ENCODE data around the gene OR4K5. TPM values are rescaled to one million over a fixed set of nuclear protein-coding genes. Genes with fewer than 3 reads are reported as not detected.
"Not testable (repeated sequence)": the region's sequence is repeated elsewhere in the genome, so short reads cannot be mapped to it uniquely, and the experiment has no call there.

OR4K5 gene
- total and polyA plus RNA-seq, 7 donors = not detected

DNA sequence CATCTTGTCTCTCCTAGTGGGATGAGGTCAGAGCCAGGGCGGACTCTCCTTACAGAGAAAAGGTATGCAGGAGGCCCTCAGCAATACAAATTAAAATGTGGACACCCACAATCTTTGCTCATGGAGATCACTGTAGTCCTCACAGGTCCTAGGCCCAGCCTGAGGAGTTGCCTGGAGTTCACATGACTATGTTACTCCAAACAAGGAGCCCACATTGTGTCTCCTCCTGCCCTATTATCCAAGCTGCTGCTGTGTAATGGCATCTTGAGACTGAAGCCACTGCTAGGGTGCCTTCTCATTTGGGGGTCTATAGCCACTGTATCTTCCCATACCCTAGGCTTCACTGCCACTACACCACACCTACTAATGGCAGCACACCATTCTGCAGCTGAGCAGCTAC, 21.3 kb downstream of the OR4K5 start:
- Histone ChIP-seq H3K9me3 (peaks cover 0 to 3% (median 0%) of the 10 kb centered on the region in 4 donors), H3K36me3 (no peaks in the 10 kb centered on the region), H3K4me3 (no peak overlapping the region), H3K4me1 (no peaks in the 10 kb centered on the region), H3K27me3 (no peaks in the 10 kb centered on the region), H3K27ac (no peak overlapping the region)
- TF ChIP-seq POLR2AphosphoS5 (IDR thresholded peaks at IDR 0.05) (no peak), POLR2A (IDR thresholded peaks at IDR 0.05) (no peak), EP300 (IDR thresholded peaks at IDR 0.05) (no peak)
- TF ChIP-seq, protein P1, sequence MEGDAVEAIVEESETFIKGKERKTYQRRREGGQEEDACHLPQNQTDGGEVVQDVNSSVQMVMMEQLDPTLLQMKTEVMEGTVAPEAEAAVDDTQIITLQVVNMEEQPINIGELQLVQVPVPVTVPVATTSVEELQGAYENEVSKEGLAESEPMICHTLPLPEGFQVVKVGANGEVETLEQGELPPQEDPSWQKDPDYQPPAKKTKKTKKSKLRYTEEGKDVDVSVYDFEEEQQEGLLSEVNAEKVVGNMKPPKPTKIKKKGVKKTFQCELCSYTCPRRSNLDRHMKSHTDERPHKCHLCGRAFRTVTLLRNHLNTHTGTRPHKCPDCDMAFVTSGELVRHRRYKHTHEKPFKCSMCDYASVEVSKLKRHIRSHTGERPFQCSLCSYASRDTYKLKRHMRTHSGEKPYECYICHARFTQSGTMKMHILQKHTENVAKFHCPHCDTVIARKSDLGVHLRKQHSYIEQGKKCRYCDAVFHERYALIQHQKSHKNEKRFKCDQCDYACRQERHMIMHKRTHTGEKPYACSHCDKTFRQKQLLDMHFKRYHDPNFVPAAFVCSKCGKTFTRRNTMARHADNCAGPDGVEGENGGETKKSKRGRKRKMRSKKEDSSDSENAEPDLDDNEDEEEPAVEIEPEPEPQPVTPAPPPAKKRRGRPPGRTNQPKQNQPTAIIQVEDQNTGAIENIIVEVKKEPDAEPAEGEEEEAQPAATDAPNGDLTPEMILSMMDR (IDR thresholded peaks at IDR 0.05) = no peak
- intact Hi-C loops (cut with DNase I) = no loop called here
- no peak for DNase-seq
- WGBS, 2 donors = 88 to 89% methylated on average over 1 of the region's 1 CpG

DNA sequence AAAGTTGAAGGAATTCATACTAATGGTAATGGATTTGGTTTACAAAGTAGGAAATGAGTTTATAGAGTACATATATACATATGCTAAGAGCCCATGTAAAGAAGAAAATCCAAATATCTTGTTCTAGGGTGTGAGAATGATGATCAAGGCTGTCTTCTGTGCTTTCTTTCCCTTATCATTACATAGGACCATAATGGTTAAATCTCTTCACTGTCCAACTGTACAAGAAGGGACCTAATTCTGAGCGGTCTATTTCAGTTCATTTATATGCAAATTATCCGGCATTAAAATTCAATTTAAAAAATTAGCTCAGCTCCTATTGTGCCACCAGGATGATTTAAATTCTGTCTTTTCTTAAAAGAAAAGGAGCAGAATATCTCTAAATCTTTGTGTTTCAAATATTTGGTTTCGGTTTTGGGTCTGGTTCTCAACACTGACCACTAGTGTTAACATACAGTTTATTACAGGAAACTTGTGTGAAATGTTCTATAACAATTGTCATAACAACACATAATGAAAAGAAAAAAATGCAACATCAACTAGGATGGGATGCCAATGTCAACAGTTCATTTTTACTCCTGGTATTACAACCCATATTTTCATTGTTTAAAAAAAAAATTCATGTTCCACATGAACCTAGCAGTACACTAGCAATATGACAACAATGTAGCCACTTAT, 27.1 kb downstream of the OR4K5 start:
- Histone ChIP-seq H3K27me3 (no peaks in the 10 kb centered on the region), H3K4me3 (no peak overlapping the region), H3K27ac (no peak overlapping the region), H3K36me3 (no peaks in the 10 kb centered on the region), H3K9me3 (peaks cover 0 to 6% (median 0%) of the 10 kb centered on the region in 4 donors), H3K4me1 (no peaks in the 10 kb centered on the region)
- TF ChIP-seq POLR2A (IDR thresholded peaks at IDR 0.05) = no peak
- TF ChIP-seq POLR2AphosphoS5 (IDR thresholded peaks at IDR 0.05) = no peak
- TF ChIP-seq EP300 (IDR thresholded peaks at IDR 0.05) = no peak
- TF ChIP-seq, protein P1 (IDR thresholded peaks at IDR 0.05) = no peak
- 86 to 89% methylated on average over 3 of the region's 3 CpGs for WGBS, 2 donors
- intact Hi-C loops (cut with DNase I) = no loop called here
- no peak for DNase-seq

DNA sequence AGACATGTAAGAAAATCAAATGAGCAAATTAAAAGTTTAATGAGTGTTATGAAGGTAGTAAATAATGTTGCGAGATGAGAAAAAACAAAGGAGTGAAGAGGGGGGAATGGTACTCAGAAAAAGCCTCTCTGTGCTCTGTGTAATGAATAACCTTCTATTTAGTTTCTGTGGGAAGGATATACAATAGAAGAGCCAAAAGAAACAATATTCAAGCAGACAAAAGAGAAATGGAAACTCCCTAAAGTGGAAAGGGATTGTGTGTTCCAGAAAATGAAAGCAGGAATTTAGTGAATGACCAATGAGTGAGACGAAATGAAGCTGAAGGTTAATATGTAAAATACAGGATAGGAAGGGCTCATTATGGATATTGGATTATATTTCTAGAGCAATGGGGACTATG, 28.8 kb downstream of the OR4K5 start:
- no peak for DNase-seq
- no peaks in the 10 kb centered on the region for H3K36me3 ChIP-seq
- H3K27ac ChIP-seq = no peak overlapping the region
- TF ChIP-seq, protein P1 (IDR thresholded peaks at IDR 0.05) = no peak
- no peak for TF ChIP-seq EP300 (IDR thresholded peaks at IDR 0.05)
- TF ChIP-seq POLR2AphosphoS5 (IDR thresholded peaks at IDR 0.05) = no peak
- 78 to 84% methylated on average over 2 of the region's 2 CpGs for WGBS, 2 donors
- H3K4me1 ChIP-seq = no peaks in the 10 kb centered on the region
- H3K9me3 ChIP-seq = peaks cover 0 to 6% (median 0%) of the 10 kb centered on the region in 4 donors
- no peak overlapping the region for H3K4me3 ChIP-seq
- intact Hi-C loops (cut with DNase I) = no loop called here
- no peaks in the 10 kb centered on the region for H3K27me3 ChIP-seq

DNA sequence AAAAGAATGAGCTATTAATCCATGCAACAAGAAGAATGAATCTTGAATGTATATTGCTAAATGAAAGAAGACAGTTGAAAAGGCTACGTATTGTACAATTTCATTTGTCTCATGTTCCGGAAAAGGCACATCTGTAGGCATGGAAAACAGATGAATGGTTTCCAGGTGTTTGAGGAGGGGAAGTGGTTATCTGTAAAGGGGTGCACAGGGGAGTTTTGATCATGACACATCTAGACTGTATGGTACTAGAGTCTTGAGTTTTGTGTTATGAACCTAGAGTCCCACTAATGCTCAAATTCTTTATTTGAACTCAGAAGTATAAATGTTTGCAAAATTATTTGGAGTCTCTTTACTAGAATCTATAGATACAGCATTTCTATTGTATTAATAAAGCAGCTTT, 49.3 kb downstream of the OR4K5 start:
- H3K4me1 ChIP-seq; H3K27ac ChIP-seq; DNase-seq; H3K36me3 ChIP-seq; H3K9me3 ChIP-seq; H3K27me3 ChIP-seq; H3K4me3 ChIP-seq; intact Hi-C loops (cut with DNase I): not testable (repeated sequence)
- WGBS, 2 donors = 61 to 79% methylated on average over 2 of the region's 2 CpGs

Other genes with a start within 250 kb of the OR4K5 start
- not detected for gene OR11H2, start 206.7 kb upstream of the OR4K5 start, total RNA-seq
- gene OR11H2, start 206.7 kb upstream of the OR4K5 start, polyA plus RNA-seq = not detected
- gene OR4Q3, start 177.0 kb upstream of the OR4K5 start, total RNA-seq = not detected
- gene OR4Q3, start 177.0 kb upstream of the OR4K5 start, polyA plus RNA-seq = under 1 TPM in 1 of 3 donors, not detected in 2; 0.60 TPM
- gene OR4M1, start 147.1 kb upstream of the OR4K5 start, total RNA-seq = not detected
- not detected for gene OR4M1, start 147.1 kb upstream of the OR4K5 start, polyA plus RNA-seq
- gene OR4N2, start 116.8 kb upstream of the OR4K5 start, total RNA-seq = not detected
- gene OR4N2, start 116.8 kb upstream of the OR4K5 start, polyA plus RNA-seq = not detected
- gene OR4K2, start 45.5 kb upstream of the OR4K5 start, total RNA-seq = not detected
- gene OR4K2, start 45.5 kb upstream of the OR4K5 start, polyA plus RNA-seq = not detected
- not detected for gene OR4K1, start 10.3 kb downstream of the OR4K5 start, total RNA-seq
- not detected for gene OR4K1, start 10.3 kb downstream of the OR4K5 start, polyA plus RNA-seq
- gene OR4K15, start 55.0 kb downstream of the OR4K5 start, total RNA-seq = not detected
- gene OR4K15, start 55.0 kb downstream of the OR4K5 start, polyA plus RNA-seq = not detected
- not detected for gene OR4Q2, start 81.6 kb downstream of the OR4K5 start, total RNA-seq
- not detected for gene OR4Q2, start 81.6 kb downstream of the OR4K5 start, polyA plus RNA-seq
- gene OR4K14, start 98.7 kb downstream of the OR4K5 start, total RNA-seq = not detected
- not detected for gene OR4K14, start 98.7 kb downstream of the OR4K5 start, polyA plus RNA-seq
- not detected for gene OR4K13, start 115.4 kb downstream of the OR4K5 start, total RNA-seq
- not detected for gene OR4K13, start 115.4 kb downstream of the OR4K5 start, polyA plus RNA-seq
- gene OR4L1, start 139.4 kb downstream of the OR4K5 start, total RNA-seq = not detected
- not detected for gene OR4L1, start 139.4 kb downstream of the OR4K5 start, polyA plus RNA-seq
- not detected for gene OR4K17, start 190.1 kb downstream of the OR4K5 start, total RNA-seq
- not detected for gene OR4K17, start 190.1 kb downstream of the OR4K5 start, polyA plus RNA-seq
- not detected for gene OR4N5, start 218.2 kb downstream of the OR4K5 start, total RNA-seq
- not detected for gene OR4N5, start 218.2 kb downstream of the OR4K5 start, polyA plus RNA-seq

All from sigmoid colon (tissue), 7 donors.